ENCODE measurements around the gene MASP1.

MASP1 gene

DNA sequence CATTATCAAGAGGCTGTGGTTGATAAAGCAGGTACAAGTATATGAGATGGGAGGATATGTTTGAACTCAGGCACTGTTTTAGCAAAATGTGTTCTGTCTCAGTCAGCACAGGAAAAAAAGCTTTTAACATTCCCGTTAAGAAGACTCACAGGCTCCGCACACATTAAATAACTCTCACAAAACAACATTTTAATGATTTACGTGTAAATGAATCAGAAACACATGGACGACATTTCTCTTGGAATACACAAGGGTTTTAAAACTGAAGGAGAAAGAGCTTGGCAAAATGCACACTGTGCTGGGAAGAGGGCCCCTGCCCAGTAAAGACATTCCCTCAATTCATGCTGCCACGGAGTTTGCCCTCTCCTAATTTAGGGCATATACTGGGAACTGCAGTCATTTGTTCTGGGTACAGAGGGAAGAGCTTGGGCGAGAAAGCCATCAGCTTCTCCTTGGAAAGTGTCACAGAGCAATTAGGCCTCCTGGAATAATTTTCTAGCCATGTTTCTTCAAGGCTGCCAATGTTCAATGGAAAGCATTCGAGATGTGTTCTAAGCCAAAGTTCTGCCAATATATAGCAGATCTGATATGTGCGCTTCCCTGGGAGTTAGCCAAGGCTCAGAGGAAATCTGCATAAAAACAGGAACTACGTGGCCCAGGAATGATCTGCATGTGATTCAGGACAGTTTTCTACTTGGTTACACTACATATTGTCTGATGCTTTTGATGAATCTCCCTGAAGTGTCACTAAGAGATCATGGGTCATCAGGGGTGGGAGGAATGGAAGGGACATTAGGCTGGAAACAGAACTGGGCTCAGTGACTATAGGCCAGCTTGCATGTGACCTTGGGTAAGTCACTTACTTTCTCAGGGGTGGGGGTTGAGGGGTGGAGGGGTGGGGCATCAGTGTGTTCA, 2.2 kb upstream of the MASP1 start:
- DNase-seq = no peak

DNA sequence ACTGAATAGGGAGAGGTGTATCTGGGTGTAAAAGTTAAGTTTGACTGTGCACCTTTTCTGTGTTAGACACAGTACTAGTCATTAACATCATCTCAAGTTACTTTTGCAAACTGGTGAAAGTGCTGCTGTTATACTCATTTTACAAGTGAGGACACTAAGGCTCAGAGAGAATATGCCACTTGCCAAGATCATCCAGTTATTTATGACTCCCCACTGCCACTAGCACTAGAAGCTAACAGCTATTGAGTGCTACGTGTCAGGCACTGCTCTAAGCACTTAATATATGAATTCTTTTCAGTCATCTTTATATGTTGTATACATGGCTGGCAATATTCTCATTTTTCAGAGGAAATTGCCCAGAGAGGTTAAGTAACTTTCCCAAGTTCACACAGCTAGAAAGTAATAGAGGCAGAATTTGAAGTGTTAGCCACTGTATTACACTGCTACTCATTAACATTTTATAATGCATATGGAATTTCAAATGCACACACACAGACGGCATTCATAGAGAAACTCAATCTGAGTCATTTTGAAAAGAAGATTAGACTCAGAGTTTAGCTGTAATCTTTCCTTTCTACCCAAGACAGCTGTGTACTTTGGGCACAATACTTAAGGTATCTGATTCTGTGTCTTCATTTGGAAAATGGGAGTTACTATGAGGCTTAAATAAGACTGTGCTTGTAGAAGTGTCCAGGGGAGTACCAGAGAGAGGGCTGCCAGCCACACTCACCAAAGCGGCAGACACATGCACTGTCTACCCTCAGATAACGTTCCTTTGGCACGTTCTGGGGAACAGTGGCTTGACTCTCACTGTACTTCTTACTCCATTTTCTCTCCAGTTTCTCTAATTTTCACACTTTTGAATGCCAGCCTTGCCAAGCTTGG, 1.3 kb upstream of the MASP1 start:
- no peak for DNase-seq

DNA sequence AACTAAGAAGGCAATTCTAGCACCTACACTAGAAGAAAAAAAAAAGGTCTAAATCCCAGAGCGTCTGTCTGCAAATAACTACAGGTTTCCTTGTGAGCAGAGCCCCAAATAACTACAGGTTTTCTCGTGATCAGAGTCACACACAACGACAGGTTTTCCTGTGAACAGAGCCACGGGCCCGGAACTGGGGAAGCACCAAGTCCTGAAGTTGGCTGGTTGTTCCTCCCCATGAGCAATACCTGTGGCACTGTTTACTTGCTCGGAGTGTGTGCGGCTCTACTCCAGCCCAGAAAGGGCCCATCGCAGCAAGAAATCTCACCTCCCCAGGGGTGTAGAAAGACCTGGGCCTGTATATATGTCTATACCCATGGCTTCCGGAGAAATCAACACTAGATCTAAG, 644 bp upstream of the MASP1 start:
- DNase-seq = no peak

DNA sequence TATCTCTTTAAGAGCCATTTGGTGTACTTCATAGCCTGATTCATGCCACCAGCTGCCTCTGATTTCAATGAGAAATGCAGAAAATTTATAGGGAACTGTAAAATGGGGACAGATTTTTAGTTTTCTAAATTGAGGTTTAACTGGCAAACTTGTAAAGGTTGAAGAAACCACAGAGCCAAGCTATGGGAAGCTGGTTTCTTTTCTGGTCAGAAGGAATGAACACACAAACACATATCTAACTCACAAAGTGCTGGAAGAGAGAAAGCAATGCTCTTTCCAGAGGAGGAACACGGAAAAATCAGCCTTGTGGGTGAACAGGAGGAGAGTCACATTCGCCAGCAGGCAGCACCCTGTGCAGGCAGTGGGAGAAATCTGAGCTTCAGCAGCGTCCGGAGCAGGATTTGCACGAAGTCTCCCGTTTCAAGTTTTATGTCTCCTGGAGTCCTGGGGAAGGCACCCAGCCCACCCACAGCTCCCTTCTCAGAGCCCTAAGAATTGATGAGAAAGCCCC, 481 bp downstream of the MASP1 start:
- DNase-seq = no peak

DNA sequence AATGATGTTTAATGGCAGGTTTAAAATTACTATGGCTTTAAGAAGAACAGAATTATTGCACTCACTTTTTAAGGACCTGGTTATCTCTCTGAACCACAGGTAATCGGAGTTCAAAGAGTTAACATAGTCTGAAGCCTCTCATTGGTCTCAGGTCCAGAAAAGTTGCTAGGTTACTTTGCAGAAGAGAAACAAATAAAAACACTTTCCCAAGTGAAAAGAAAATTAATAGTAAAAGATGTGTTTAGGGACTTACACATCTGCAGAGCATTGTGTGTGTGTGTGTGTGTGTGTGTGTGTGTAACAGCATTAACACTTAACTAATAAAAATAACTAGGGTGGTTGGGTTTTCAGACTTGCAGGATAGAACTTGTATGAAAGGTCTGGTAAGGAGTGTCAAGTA, 1.0 kb downstream of the MASP1 start:
- no peak for DNase-seq

DNA sequence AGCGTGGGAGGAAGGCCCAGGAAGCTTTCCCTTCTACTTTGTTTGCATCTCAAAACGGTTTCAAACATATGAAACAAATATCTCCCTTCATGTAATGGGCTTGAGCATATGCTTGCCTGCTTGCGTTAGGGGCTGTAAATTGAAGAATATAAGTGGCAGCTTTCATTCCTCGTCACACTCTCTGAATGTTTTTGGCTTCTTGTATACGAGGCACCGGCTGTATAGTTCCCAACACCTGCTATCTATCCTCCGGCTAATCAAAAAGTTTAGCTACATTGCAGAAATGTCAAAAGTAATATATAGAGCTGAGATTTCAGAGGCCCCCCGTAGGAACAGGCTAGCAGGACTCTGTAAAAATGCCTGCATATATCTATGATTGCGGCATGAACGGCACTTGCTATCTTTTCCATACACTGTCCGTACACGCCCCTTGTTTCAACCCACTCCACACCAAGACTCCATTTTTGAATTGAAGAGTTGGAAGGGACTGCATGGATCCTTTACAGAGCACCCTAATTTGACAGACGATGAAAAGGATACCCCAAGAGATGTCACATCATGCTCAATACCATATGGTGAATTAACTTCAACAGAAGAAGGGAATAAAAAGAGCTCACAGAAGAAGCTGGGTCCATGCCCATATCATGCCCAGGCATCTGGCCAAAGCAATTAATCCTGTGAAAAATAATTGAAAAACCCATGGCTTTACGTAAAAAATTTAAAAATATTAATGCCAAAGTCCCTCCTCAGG, 2.5 kb downstream of the MASP1 start:
- no peak for DNase-seq

DNA sequence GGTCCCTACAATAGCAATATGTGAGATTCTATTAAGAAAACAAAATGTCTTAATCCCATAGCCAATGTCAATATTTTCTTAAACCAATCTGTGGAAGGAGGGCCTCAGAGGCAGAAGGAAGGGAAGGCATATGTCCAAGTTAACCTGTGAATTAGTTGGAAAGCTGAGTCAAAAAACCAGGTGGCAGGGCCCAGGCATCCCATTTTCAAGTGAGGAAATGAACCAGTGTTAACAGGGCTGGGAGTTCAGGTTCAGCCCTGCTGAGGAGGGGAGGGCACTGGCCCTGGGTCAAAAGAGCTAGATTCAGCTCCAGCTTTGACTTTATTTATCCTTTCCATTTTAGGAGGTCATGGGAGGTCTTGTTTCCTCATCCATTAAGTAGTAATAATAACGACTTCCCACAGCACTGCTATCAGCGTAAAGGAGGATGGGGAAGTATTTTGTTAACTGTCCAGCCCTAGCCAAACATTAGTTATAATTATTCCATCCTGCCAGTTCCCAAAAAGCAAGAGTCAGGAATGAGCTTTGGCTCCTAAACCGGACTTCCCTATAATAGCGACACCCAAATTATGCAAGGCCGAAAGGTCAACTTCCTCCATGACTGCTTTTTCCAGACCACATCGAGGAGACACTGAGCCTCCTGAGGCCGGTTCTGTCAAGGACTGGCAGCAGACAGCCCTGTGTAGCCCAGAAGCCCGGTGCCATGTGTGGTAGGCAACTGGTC, 3.2 kb downstream of the MASP1 start:
- DNase-seq = no peak

DNA sequence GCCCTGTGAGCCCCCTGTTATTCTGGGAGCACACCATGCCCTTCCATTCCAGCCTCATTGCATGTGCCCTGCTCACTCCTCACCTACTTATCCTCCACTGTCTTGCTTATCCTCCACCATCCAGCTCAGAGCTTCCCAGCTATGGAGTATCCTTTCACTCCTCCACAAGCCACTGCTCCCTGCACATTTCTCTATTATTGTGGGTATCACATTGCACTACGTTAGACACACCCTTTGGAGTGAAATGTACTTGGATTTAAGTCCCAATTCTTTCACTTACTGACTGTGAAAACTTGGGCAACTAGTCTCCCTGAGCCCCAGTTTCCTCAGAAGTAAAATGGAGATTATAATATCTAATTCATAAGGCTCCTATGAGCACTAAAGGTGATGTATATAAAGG, 4.3 kb downstream of the MASP1 start:
- no peak for DNase-seq

DNA sequence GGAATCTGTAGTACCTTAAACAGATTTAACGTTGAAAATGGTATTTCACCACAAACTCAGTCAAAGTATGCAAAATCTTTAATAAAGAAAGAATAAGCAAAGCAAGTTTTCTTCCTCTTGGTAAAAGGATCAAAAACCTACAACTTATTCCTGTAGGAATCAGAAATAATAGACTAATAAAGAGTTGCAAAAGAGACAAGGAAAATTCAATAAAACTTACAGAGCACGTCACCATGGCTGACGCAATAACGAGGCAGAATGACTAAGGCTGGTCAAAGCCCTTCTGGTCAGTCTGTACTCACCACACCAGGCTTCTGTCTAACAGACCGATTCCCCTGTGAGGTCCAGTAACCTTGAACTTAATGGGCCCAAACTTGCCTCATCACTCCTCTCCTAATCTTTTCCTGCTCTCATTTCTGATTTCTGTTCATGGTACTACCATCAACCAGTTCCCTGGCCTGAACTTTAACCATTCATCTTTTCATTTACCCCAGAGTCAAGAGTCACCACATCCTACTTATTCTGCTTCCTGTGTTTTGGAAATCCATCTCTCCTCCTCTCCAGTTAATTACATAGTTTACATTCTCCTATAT, 5.0 kb downstream of the MASP1 start:
- DNase-seq = no peak

DNA sequence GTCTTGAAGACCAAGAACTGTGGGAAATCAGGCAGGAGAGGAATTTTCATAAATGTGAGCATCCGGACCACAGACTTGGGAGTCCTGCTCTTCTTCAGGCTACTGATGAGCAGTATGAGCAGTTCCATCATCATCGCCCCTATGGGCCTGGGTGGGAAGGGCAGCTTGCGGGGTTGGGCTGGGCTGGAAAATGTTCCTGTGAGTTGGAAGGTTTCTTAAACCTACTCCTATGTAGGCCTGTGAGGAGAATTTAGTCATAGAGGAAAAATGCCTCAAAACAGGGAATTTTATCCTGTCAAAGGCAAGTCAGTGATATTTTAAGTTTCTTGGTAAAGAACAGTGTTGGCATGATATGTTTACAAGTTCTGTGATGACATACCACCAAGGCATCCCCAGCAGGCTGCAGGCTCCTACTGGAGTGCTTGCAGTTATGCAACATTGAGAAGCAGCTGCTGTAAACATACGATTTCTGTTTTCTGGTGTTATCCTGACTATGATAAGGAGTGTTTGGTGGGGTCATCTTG, 10.3 kb downstream of the MASP1 start:
- no peak for DNase-seq

DNA sequence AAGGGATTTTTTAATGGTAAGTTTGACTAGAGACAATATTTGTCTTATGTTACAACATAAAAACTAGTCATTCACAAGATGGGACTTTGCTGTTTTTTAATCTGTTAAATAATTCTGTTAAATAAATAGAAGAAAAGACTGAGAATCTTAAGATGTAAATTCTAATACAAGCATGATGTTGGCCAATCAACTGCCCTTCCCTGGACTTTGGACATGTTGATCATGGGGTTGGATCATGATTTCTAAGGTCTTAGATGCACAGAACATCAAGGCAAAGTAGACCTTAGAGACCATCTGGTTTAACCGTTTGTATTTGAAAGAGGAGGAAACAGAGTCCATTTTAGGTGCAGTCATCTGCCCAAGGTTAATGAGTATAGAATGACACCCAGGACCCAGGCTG, 10.9 kb downstream of the MASP1 start:
- DNase-seq = no peak

DNA sequence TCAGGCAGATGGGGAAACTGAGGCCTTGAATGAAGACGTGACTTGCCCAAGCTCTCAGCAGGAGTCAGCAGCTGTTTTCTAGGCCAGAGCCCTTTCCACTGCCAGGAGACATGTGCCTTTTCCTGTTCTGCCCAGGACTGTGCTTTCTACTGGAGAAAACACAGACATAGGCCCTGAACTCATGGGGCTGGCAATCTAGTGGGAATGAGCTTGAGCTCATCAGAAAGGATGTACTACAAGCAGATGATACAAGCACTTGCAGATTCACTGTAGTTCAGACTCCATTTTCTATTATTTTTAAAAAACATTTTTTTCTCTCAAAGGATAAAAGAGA, 14.4 kb downstream of the MASP1 start:
- DNase-seq = no peak

DNA sequence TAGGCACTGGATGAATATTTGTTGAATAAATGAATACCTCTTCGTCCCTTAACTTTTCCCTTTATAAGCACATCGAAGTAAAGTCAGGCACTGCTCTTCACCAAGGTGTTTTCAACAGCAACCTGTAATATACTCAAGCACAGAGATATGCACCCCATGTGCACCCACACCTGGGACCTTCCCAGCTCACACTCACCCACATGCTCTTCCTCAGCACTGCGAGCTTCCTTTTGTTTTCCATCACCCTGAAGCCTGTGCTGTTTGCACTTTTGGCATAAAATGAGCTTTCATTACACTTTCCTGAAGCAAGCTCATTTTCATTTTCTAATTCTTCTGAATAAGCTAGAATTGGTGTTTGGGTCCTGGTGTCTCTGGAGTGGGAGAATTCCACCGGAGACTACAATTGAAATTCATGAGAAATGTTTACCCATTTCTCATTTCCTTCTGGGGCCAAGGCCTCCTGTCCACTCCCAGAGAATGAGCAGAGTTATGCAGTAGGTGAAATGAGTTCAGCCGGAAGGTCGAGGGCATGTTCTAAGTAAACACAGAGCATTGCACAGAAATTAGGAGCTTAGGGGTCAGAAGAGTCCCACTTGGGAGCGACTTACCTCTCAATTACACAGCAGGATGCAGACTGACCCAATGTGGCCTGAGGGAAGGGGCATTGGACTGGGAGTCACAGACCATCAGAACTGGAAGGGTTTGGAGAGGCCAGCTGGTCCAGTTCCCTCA, 15.0 kb downstream of the MASP1 start:
- DNase-seq = no peak

DNA sequence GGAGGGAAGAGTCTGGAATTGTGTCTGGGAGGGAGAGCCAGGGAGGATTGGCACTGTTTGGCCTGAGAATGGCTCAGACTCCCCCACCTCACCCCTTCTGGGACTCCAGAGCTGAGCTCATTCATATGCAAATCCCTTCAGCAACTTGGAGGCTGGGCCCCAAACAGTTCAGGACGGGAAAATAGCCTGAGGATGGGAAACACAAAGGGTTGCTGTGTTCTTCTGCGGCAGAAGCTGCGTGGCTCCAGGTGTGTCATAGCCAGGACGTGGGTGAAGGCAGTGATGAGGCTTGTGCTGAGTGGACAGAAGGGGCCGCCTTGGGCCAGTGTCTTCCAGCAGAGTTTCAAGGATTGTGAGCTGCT, 16.6 kb downstream of the MASP1 start:
- DNase-seq = no peak

DNA sequence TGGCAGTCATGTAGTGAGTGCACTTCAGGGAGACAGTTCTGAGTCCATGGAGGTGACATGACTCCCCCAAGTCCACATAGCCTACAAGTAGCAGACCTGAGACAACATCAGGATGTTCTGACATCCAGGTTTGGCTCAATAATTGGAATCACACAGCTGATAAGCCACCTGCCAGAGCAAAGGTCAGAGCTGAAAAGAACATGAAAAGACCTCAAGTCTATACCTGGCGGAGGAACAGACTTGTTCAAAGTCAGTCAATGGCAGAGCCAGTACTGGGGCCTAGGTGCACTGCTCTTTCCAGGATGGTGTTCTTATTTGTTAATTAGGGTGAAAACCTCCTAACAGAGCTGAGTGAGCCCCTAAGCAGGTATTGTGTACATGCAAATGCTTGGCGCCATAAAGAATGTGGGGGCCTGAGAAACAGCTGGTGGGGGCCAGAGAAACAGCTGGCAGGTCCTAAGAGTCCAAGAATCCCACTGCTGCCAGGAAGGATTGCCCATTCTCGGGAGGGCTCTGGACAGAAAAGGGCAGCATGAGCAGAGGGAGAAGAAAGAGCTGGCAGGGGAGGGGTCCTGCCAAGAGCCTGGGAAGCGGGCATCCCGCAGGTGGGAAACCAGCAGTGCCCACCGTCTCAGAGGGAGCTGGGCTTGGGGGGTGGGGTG, 17.1 kb downstream of the MASP1 start:
- no peak for DNase-seq

DNA sequence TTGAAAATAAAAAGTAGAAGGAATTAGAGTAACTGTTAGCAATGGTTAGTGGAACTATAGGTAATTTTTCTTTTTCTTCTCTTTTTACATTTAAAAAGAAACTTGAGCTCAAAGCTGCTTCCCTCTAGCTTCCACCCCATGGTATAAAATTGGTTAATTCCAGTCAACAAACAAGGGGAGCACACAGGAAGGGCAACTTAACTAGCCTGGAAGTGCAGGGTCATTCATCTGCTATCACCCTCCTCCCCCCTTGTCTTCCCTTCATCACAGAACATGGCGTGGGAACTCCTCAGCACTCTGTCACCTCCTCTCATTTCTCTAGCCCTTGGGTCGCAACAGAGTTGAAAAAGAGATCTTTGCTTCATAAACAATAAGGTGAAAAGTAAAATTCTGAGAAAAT, 20.0 kb downstream of the MASP1 start:
- DNase-seq = no peak

DNA sequence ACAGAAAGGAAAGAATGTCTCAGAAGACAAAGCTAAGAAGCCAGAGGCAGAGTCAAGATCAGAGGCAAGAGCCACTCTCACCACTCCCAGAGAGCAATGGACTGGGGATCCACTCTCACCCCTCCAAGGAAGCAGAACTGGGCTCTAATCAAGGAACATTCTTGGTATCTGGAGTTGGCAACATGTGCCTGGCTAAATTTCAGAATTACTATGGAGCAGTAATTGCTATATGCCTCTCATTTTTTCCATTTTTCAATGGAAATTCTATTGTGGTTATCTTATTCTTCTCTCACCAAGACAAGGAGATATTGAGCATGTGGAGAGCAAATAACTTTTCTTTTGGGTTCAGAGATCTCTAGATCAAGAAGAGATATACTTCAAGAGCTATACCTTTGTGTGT, 22.1 kb downstream of the MASP1 start:
- DNase-seq = no peak

DNA sequence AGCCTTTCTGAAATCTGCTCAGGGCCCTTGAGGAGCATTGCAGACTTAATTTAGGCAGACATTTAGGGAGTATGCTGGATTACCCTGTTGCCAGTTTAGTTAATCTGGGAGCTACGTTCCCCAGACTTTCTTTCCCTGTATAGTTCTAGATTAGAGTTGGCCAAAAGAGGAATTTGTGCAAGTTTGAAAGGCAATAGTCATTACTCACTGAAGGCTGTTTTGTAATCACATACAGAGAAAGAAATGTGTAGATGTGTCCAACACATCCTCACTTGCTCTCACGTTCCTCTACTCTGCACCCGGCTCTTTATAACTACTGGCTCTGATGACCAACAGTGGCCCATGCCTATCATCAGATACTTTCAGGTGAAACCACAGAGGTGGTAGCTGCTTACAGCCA, 24.2 kb downstream of the MASP1 start:
- no peak for DNase-seq

DNA sequence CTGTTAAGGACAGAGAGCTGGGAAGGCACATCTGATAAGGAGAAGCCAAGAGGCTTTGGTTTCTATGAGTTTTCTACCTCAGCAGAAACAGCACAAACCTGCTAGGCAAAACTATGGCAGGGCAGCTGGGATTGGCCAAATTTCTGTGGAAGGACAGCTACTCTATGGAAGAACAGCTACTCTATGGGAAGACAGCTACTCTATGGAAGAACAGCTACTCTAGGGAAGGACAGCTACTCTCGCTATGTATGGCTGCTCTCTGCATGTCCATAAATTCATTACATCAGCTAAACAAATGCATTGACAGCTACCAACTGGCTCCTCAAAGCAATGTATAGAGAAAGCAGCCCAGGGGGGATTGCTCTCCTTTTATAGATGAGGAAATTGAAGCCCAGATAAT, 24.8 kb downstream of the MASP1 start:
- DNase-seq = no peak

DNA sequence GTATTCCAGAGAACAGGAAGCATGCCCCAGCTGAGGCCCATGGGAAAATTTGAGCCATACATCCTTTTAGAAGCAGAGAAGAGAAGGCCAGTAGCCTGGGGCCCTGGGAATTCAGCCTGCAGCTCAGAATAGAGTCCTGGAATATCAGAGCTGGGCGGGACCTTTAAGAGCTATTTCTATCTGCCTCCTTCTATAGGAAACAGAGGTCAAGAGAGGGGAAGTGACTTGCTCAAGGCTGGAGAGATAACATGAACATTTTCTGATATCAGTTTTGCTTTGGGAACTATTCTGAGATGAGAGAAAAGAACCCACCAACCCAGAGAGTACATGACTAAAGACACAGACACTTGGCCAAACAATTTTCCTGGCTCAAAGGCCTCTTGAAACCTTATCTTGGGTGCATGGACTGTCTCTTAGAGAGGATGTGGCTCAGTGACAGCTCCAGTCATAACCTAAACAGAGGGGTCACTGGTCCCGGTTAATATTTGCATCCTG, 26.0 kb downstream of the MASP1 start:
- DNase-seq = no peak

DNA sequence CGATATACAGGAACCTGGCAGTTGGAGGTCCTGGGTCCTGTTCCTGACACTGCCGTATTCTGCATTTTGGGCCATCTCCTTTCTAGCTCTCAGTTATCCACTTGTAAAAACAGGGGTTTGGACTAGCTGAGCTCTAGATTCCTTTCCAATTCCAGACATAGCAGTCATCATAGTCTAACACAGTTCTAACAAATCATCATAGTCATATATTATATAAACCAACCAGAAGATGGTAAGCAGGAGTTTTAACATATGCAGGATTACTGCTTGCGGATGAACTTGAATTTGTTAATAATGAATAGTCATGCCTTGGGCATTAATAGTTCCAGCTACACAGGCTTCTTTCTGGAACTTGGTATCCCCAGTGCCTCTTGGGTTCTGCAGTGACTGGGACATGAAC, 26.6 kb downstream of the MASP1 start:
- no peak for DNase-seq
